HG03432 (cell line): ENCODE data around the gene RNF227.

Experiments used
- ATAC-seq: cut with Tn5 transposase; IDR thresholded peaks from one replicate; pipeline ENCODE4 v1.9.1; 2021; ENCODE audit warnings: mild to moderate bottlenecking, moderate library complexity; ENCODE audit not compliant: unreplicated experiment

The RNF227 gene

DNA sequence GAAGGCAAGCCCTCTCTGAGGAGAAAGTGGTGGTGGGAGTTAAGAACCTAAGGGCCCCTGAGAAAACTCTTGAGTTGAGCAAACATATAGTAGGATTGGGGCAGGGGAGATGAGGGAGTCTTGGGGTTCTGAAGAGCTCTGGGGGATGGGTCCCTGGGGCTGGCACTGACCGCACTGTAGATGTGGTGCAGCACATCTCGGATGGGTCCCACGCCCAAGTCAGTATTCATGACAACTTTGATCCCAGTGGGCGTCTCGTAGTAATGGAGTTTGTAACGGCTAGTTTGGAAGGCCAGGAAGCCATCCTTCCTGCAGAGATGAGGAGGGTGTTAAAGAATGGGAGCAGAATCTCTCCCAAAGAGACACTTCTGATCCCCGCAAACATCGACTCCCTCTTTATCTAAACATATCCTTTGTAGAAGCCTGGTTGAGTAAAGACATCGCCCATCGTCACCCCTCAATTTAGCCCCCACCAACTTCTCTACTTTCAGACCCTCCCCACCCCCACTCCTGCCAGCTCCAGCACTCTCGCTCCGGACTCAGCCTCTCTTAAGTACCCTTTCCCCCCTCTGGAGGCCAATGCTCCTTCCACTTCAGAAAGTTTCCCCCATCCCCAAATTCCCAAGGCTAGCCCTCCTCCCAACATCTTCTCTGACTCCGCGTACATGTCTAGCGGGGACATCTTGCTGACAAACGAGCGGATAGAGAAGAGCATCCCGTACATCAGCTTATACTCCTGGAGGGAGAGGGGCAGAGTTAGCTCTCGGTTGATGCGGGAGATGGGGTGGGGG lies 14.9 kb upstream of the RNF227 start:
- ATAC-seq: no peak

DNA sequence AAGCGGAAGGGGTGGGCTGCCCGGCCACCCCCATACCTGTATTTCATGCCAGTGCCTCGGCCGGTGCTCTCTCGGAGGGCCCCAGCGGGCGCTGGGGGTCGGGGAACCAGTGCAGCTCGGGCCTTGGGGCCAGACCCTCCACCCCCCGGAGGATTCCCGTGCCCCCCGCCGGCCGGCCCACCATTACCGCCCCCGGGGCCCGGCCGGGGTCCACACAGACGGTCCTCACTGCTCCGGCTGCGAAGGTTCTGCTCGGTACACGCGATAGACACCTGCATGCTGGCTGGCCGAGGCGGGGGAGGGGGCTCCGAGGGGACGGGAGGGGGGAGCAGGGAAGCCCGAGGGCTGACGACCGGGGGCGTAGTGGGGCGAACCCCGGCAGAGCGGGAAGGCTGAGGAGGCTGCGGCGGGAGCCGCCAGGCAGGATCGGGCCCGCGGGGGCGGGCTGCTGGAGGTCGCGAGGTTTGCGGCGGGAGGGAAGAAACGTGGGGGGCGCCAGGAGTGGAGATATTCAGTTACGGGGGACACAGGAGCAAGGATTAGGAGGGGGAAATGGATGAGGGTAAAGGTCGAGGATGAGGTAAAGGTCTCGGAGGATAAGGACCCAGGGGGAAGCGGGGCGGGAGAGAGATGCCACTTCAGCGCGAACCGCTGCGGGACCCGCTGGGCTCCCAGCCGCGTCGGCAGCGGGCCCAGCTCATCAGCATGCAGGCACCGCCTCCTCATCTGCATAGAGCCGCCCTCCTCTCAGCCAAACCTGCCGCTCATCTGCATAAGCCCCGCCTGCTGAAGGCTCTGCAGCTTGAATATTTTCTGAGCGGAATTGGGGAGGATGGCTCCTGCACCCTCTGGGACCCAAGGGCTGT lies 13.3 kb upstream of the RNF227 start, which contains the start of gene KCNAB3:
Gene KCNAB3 (minus strand): TSS at position 699 of the 866 bp plus-strand sequence. CDS start 421 bp downstream, at position 278.
- ATAC-seq: no peak

DNA sequence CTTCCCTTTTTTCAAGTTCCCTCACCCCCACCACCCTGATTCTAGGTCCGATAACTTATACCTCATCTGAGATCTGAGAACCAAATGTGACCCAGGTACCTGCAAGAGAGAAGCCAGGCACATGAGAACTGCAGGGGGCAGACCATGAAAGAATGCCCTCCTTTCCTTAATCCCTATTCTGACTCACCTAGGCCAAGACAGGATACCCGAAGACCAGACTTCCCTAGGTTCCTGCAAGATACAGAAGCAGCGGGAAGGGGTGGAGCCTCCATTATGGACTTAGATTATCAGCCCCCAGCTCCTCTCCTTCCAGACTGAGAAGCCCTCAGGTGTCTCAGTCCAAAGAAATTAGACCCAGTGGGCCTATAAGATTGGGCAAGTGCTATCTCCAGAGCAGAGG lies 11.5 kb upstream of the RNF227 start:
- ATAC-seq: no peak

DNA sequence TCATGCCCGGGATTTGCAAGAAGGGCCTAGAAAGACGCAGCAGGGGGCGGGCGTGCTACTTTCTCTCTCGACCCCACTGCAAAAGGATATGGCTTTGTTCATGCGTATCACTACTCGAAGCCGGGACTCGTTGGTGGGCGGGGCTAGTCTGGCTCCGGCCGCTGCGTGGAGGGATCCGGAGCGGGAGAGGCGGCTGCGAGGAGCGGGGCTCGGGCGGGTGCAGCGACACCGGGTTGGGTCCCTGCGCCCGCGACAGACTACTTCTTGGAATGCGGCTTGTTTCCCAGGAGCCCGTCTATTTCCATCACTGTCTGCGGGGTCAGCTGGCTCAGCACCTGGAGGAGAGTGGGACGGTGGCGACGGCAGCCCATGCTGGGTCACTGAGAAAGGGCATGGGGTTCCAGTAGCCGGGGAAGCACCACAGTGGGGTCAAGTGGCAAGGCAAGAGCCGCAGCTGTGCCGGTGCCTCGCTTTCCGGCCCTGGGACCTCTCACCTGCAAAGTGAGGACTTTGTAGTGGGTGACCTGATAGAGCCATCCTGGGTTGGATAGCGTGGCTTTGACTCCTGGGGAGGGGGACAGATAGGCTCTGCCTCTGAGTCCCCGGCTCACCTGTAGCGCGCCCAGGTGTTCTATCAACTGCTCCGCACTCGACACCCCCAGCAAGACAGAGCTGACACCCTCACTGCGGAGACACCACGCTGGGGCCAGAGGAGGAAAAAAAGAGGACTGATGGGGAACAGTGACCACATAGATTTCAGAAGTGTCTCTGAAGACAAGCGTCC lies 6.9 kb upstream of the RNF227 start:
- ATAC-seq: no peak

DNA sequence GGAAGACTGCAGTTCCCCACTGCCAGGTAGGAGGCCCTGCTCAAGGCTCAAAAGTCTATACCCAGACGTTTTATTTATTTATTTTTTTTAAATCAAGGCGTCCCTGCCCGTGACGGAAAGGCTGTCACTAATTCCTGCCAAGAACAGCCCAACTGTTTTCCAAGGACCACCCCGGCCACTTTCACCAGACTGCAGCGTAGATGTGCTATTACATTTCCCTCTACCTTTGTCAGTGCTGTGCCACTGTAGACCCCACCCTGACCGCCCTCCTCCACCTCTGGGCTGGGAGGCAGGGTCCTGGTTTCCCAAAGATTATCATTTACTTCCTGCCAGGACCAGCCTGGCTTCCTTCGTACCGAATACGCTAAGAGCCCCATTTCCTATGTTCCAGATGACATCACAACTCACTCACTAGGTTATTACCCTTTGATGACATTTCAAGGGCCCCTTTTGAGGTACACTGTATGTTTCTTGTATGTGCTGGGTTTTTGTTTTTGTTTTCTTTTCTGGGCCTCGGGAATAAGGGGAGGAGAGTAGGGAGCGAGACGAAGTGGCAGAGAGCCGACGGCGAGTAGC lies 6.3 kb upstream of the RNF227 start:
- no peak for ATAC-seq

DNA sequence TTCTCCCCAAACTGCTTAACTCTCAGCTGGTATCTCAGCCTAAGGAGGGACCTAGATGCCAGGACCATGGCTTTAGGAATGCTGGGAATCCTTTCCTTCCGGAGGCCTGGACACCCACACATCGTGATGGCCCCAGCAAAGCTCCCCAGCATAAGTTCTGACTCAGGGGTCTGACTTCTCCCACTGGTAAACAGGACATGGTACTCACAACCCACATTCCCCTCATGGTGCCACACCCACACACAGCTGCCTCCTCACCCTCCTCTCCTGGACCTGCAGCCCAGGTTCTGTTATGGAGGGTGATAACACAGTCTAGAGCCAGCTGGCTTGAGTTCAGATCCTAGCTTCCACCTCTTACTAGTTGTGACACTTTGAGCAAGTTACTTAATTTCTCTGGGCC lies 719 bp upstream of the RNF227 start:
- no peak for ATAC-seq

DNA sequence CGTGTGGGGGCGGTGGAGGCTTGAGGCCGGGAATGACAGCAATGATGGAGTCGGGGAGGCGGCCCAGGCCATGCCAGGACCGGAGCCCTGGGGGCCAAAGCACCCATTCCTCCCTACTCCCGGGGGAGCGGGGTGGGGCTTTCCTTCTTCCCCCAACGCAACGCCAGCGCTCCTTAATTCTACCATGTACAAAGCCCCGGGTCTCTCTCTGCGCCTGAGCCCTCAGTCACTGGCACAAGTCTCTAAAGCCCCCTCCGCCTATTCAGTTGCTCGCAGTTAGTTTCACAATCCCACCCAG lies 245 bp upstream of the RNF227 start:
- peak; percentile 13 for ATAC-seq

DNA sequence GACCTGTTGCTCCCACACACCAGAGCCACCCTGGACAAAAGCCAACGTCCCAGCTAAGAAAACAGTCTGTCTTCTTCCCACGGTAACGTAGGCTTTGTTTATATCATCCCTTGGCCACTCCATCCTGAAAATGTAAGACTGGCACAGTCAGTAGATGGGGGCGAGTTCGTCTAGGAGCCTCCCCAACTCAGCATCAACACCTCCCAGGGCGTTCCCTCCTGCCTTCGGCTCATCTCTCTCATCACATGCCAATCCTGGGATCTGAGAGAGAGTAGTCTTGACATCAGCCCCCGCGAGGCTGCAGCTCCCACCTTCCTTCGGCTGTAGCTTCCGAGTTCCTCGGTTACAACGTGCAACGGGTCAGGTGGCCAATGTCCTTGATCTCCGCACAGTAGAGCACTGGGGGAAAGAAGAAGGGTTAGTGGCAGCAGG lies 894 bp downstream of the RNF227 start:
- ATAC-seq: no peak

DNA sequence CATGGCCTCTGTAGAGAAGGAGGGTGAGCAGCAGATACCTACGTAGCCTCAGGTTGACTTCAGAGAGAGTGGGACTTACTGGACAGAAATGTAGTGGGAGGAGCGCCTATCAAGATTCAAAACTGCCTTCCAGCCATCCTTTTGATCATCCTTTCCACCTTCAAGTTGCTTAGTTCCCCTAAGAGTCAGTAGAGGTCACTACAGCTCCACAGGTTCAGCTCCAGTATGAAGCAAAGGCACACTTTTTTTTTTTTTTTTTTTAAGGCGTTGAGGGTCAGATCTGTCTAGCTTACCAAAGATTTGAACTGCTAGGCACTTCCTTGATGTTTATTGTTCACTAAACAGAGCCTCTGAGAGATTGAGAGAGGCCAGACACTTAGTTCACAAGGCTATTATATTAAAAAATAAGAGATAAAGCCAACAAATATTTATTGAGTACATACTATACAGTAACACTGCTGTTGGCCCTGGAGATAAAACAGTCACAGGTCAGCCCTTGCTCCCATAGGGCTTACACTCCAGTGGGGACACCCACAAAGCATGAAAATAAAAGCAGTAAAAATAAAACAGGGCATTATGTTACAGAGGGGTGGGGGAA lies 3.1 kb downstream of the RNF227 start:
- no peak for ATAC-seq

DNA sequence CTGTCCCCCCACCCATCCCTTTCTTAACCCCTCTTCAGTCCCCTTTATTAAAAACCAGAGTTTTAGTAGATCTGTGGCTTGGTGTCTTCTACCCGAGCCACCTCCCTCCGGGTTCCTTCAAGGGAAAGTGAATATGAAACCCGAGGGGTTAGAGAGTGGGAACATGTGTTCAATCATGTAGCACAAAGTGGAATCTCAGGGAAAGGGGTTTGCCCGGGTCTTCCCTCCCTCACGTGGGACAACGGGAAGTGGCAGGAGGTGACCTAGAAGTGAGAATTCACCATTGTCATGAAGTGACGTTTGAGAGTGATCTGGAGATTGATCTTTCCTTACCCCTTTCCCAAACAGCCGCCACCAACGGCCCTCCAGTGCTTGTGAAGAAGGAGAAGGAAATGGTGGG lies 5.0 kb downstream of the RNF227 start:
- ATAC-seq: no peak

DNA sequence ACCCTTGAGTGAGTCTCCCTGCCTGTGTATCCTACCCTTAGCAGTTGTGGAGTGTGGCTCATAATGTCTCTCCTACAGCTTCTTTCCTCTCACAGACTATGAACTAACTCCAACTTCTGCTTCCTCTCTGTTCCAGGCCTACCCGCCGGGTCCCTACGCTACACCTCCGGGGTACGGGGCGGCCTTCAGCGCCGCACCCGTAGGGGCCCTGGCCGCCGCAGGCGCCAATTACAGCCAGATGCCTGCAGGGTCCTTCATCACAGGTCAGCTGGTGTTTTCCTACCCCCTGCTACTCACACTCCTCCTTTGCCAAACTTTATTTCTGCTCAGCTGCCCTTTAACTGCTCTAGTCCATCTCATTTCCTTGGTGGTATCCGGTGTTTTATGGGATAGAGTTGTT lies 5.4 kb downstream of the RNF227 start:
- no peak for ATAC-seq

DNA sequence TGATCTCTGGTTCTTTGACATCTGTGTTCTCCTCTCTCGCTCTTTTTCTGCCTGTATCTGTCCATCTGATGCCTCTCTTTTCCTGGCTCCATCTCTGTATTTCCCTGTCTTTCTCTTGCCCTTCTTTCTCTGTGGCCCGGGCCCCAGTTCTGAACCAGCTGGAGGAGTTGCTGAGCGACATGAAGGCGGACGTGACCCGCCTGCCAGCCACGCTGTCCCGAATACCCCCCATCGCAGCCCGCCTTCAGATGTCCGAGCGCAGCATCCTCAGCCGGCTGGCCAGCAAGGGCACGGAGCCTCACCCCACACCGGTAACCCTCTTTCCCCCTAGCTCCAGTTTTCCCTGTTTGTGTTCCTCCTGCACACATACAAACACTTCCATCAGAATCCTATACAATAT lies 5.8 kb downstream of the RNF227 start:
- ATAC-seq: no peak

DNA sequence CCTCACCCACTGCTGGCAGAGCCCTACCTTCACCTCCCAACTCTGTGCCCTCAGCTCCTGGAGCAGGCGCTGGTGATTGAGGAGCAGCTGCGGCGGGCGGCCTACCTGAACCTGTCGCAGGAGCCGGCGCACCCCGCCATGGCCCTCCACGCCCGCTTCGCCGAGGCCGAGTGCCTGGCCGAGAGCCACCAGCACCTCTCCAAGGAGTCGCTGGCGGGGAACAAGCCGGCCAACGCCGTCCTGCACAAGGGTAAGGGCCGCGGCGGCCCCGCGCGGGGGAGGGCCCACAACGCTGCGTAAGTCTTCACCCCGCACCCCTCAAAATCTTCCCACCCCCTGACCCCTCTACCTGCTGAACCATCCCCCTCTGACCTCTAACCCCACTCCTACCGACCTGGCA lies 7.0 kb downstream of the RNF227 start:
- ATAC-seq: no peak

DNA sequence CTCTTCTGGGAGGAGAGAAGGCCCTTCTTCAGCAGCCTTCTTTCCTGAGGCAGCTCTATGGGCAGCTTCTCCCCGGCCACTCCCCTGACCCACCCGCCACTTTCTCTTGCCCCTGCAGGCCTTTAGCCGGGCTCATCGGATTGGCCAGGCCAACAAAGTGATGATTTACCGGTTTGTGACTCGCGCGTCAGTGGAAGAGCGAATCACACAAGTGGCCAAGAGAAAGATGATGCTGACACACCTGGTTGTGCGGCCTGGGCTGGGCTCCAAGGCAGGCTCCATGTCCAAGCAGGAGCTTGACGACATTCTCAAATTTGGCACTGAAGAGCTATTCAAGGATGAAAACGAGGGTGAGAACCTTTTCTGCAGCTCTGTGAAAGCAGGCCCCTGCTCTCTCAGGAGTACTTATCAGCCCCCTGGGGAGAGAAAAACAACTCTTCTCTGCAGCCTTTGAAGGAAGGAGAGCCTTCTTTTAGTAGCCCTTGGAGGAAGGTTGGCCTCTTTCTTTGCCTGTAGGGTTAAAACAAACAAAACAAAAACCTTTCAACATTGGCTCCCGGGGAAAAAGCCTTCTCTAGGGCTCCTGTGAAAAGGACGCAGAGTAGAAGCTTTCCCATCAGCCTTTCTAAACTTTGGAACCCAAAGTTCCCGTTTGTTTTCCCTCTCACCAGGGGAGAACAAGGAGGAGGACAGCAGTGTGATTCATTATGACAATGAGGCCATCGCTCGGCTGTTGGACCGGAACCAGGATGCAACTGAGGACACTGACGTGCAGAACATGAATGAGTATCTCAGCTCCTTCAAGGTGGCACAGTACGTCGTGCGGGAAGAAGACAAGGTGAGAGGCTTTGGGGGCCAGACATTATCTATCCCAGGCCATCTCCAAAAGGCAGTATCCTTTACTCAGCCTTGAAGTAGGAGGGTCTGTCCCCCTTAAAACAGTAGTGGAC lies 12.7 kb downstream of the RNF227 start:
- ATAC-seq: no peak

DNA sequence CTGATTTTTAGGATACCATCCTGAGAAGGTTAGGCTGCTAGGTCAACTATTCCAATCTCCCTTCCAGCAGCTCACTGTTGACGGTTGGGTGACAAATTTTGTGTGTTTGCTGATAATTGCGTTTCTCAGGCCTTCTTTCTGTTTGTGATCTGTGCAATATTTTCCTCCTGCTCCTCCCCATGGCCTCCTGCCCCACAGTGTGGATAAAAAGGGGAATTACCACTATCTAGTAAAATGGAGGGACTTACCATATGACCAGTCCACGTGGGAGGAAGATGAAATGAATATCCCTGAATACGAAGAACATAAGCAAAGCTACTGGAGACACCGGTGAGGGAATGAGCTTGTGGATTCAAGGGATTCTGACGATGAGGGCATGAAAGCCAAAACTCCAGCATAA lies 18.3 kb downstream of the RNF227 start:
- no peak for ATAC-seq

DNA sequence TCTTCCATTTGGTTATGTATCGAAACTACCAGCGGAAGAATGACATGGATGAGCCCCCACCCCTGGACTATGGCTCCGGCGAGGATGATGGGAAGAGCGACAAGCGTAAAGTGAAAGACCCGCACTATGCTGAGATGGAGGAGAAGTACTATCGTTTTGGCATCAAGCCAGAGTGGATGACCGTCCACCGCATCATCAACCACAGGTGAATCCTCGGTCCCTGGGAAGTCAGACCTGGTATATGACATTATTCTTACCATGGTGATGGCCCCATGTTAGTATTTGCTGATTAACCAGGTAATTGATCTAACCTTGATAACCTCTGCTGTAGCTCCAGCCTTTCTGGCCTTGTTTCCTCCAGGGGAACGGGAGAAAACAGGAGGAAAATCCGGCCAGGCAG lies 19.0 kb downstream of the RNF227 start:
- ATAC-seq: no peak

DNA sequence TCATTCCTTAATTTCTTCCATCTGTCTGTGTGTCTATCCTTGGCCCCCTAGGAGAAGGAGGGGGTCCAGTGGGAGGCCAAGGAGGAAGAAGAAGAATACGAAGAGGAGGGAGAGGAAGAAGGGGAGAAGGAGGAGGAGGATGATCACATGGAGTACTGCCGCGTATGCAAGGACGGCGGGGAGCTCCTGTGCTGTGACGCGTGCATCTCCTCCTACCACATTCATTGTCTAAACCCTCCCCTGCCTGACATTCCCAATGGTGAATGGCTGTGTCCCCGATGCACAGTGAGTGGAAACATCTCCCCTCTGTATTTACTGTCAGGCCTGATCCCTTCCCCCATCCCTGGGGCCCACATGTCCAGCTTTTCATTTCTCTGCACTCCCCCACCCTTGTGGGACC lies 21.2 kb downstream of the RNF227 start:
- ATAC-seq: no peak

DNA sequence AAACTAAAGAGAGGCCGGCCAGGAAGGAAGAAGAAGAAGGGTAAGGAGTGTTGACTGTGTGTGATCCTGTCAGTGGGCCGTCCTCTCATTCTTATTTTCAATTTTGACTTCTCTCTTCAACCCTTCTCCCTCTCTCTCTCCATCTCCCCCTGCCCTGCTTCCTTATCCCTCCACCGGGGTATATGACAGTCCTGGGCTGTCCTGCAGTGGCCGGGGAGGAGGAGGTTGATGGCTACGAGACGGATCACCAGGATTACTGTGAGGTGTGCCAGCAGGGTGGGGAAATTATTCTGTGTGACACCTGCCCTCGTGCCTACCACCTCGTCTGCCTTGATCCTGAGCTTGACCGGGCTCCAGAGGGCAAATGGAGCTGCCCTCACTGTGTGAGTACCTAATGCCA lies 21.9 kb downstream of the RNF227 start:
- no peak for ATAC-seq

DNA sequence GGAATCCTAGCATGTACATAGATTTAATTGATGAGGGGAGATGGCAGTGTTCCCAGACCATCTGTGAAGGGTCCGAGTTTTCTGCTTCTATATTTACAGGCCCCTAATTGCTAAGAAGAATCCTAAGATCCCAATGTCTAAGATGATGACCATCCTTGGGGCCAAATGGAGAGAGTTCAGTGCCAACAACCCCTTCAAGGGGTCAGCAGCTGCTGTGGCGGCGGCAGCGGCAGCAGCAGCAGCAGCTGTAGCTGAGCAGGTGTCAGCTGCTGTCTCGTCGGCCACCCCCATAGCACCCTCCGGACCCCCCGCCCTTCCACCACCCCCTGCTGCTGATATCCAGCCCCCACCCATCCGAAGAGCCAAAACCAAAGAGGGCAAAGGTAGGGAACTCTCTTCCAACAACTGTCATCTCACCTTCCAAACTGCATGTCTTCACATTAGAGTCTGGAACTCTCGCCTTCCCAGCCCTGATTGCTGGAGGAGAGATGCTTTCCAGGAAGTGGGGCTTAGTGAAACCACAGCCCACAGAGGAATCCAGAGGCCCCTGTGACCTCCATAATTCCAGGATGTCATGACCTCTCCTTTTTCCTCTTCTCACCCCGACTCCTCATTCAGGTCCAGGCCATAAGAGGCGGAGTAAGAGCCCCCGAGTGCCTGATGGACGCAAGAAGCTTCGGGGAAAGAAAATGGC lies 22.8 kb downstream of the RNF227 start:
- ATAC-seq: no peak
